Measurements from ENCODE around the gene NDST4.

The NDST4 gene

DNA sequence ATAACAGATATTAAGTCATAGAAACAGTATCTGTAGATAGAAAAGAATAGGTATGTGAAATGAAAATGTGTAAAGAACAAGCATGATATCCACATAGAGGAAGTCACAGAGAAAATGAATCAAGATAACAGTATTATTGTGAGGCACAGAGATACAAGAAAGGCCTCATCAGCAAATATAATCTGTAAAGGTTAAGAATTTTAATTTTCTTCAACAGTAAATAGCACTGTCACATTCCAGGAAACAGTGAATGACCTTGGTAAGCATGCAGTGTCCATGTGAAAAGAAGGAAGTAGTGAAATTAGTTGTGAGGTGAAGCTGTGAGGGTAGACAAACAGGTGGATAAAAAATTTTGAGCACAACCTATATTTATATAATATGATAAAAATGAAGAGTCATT is 39.5 kb upstream of the NDST4 start:
- Histone ChIP-seq H2AFZ (ENCODE audit: low read depth, low read length) (no peak overlapping the region), H3K4me3 (ENCODE audit: low read length) (no peak overlapping the region), H3K27me3 (ENCODE audit: low read depth, low read length) (no peaks in the 10 kb centered on the region), H3K9ac (ENCODE audit: low read length) (no peak overlapping the region), H3K36me3 (replicated peaks; ENCODE audit: low read depth, low read length) (no peaks in the 10 kb centered on the region), H3K4me2 (ENCODE audit: low read length) (no peak overlapping the region), H3K79me2 (ENCODE audit: low read length) (no peaks in the 10 kb centered on the region), H3K4me1 (ENCODE audit: low read length) (peaks cover 27% of the 10 kb centered on the region), H3K9me3 (ENCODE audit: insufficient read depth, low read length) (no peaks in the 10 kb centered on the region), H3K27ac (ENCODE audit: low read length) (no peak overlapping the region), H4K20me1 (ENCODE audit: insufficient read depth, low read length) (no peaks in the 10 kb centered on the region)
- no peak for TF ChIP-seq EZH2phosphoT487 (IDR thresholded peaks at IDR 0.05; ENCODE audit: low read depth)
- TF ChIP-seq, protein P1, sequence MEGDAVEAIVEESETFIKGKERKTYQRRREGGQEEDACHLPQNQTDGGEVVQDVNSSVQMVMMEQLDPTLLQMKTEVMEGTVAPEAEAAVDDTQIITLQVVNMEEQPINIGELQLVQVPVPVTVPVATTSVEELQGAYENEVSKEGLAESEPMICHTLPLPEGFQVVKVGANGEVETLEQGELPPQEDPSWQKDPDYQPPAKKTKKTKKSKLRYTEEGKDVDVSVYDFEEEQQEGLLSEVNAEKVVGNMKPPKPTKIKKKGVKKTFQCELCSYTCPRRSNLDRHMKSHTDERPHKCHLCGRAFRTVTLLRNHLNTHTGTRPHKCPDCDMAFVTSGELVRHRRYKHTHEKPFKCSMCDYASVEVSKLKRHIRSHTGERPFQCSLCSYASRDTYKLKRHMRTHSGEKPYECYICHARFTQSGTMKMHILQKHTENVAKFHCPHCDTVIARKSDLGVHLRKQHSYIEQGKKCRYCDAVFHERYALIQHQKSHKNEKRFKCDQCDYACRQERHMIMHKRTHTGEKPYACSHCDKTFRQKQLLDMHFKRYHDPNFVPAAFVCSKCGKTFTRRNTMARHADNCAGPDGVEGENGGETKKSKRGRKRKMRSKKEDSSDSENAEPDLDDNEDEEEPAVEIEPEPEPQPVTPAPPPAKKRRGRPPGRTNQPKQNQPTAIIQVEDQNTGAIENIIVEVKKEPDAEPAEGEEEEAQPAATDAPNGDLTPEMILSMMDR (IDR thresholded peaks at IDR 0.05; ENCODE audit: low read depth, low read length), result no peak

DNA sequence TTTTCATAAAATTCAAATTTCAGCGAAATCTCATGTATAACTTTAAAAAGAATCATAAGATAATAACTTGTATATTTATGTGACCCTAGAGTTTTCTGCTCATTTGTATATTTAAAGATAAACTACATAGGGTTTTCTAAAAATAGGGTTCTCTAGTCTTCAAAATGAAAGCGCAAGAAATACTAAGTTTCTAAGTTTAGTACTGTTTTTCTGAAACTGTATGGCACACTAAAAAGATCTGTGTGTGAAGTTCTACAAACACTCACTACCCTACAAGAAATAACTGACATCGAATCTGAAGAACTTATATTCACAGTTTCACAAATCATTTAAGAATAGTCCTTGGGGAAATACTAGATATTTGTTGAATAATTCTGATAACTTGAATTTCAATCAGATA is 38.7 kb upstream of the NDST4 start:
- Histone ChIP-seq H3K4me1 (ENCODE audit: low read length) (peaks cover 26% of the 10 kb centered on the region), H4K20me1 (ENCODE audit: insufficient read depth, low read length) (no peaks in the 10 kb centered on the region), H3K27ac (ENCODE audit: low read length) (no peak overlapping the region), H2AFZ (ENCODE audit: low read depth, low read length) (no peak overlapping the region), H3K9me3 (ENCODE audit: insufficient read depth, low read length) (no peaks in the 10 kb centered on the region), H3K9ac (ENCODE audit: low read length) (no peak overlapping the region), H3K4me3 (ENCODE audit: low read length) (no peak overlapping the region), H3K36me3 (replicated peaks; ENCODE audit: low read depth, low read length) (no peaks in the 10 kb centered on the region), H3K4me2 (ENCODE audit: low read length) (no peak overlapping the region), H3K79me2 (ENCODE audit: low read length) (no peaks in the 10 kb centered on the region), H3K27me3 (ENCODE audit: low read depth, low read length) (no peaks in the 10 kb centered on the region)
- TF ChIP-seq EZH2phosphoT487 (IDR thresholded peaks at IDR 0.05; ENCODE audit: low read depth), result no peak
- TF ChIP-seq, protein P1 (IDR thresholded peaks at IDR 0.05; ENCODE audit: low read depth, low read length), result no peak

DNA sequence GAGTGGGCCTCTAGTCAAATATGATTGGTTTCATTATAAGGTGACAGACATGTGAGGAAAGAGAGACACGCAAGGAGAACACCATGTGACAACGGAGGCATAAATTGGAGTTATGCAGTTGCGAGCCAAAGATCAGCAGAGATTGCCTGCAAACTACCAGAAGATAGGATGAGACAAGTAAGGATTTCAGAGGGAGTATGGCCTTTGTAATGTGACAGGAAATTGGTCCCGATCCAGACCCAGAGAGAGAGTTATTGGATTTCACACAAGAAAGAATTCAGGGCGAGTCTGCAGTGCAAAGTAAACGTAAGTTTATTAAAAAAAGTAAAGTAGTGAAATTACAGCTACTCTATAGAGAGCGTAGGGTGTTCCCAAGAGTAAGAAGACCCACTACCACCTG is 35.7 kb upstream of the NDST4 start:
- Histone ChIP-seq H4K20me1 (ENCODE audit: insufficient read depth, low read length) (no peaks in the 10 kb centered on the region), H3K4me3 (ENCODE audit: low read length) (no peak overlapping the region), H3K27me3 (ENCODE audit: low read depth, low read length) (no peaks in the 10 kb centered on the region), H3K4me1 (ENCODE audit: low read length) (no peaks in the 10 kb centered on the region), H3K36me3 (replicated peaks; ENCODE audit: low read depth, low read length) (no peaks in the 10 kb centered on the region), H3K27ac (ENCODE audit: low read length) (no peak overlapping the region), H3K4me2 (ENCODE audit: low read length) (no peak overlapping the region), H3K9me3 (ENCODE audit: insufficient read depth, low read length) (no peaks in the 10 kb centered on the region), H2AFZ (ENCODE audit: low read depth, low read length) (no peak overlapping the region), H3K9ac (ENCODE audit: low read length) (no peak overlapping the region), H3K79me2 (ENCODE audit: low read length) (no peaks in the 10 kb centered on the region)
- TF ChIP-seq, protein P1 (IDR thresholded peaks at IDR 0.05; ENCODE audit: low read depth, low read length), result no peak
- no peak for TF ChIP-seq EZH2phosphoT487 (IDR thresholded peaks at IDR 0.05; ENCODE audit: low read depth)

DNA sequence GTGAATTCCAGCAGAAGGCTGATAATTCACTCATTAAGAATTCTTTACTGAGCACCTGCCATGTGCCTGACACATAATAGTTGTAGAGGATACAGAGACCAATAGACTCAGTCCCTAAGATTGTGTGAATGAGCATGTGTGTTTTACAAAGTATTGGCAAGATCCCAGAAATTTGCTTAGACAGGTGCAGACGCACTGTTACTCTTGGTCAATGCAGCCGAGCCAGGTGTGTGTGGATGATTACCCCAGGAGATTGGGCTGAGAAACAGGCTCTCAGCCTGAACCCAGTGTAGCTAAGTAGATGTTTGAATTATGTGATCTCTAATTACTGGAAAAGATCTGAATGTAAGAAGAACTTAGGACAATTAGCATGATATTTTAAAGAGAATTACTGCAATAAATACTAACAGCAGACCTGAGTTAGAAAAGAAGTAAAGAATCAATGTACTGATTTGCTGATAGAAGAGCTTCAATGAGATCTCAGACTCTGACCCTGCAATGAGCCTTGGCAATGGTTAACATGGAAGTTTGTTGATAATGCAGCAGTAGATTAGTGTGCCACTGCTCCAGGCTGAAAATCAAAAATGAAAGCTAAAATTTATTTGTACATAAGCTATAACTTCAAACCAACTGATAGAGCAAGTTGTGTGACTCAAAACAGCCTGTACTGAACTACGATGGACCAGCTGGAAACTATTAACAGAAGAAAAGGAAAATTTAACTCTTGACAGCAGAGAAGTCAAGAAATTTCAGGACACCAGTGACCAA is 32.2 kb upstream of the NDST4 start:
- Histone ChIP-seq H3K4me2 (ENCODE audit: low read length) (no peak overlapping the region), H4K20me1 (ENCODE audit: insufficient read depth, low read length) (no peaks in the 10 kb centered on the region), H3K4me1 (ENCODE audit: low read length) (no peaks in the 10 kb centered on the region)

More for the DNA sequence above, 32.2 kb upstream of the NDST4 start:
- Histone ChIP-seq H3K4me3 (ENCODE audit: low read length) (no peak overlapping the region), H3K9ac (ENCODE audit: low read length) (no peak overlapping the region), H3K27ac (ENCODE audit: low read length) (no peak overlapping the region), H3K79me2 (ENCODE audit: low read length) (no peaks in the 10 kb centered on the region), H3K9me3 (ENCODE audit: insufficient read depth, low read length) (peaks cover 3% of the 10 kb centered on the region; the same call in 1 of the 2 replicates), H3K27me3 (ENCODE audit: low read depth, low read length) (no peaks in the 10 kb centered on the region), H2AFZ (ENCODE audit: low read depth, low read length) (no peak overlapping the region), H3K36me3 (replicated peaks; ENCODE audit: low read depth, low read length) (no peaks in the 10 kb centered on the region)
- no peak for TF ChIP-seq EZH2phosphoT487 (IDR thresholded peaks at IDR 0.05; ENCODE audit: low read depth)
- TF ChIP-seq, protein P1 (IDR thresholded peaks at IDR 0.05; ENCODE audit: low read depth, low read length), result no peak
